ENCODE measurements around the gene GPRC5C. TPM values are rescaled to one million over a fixed set of nuclear protein-coding genes. Genes with fewer than 3 reads are reported as not detected.
A peak's percentile ranks its signal among the peaks of the same experiment; 100 is the strongest.

Gene GPRC5C
- total and polyA plus RNA-seq, 9 of the 15 experiments (the other 6 are each of a cell fraction or from before 2014, with no cell fraction given), result 0.28 to 9.0 (median 4.1) TPM

DNA sequence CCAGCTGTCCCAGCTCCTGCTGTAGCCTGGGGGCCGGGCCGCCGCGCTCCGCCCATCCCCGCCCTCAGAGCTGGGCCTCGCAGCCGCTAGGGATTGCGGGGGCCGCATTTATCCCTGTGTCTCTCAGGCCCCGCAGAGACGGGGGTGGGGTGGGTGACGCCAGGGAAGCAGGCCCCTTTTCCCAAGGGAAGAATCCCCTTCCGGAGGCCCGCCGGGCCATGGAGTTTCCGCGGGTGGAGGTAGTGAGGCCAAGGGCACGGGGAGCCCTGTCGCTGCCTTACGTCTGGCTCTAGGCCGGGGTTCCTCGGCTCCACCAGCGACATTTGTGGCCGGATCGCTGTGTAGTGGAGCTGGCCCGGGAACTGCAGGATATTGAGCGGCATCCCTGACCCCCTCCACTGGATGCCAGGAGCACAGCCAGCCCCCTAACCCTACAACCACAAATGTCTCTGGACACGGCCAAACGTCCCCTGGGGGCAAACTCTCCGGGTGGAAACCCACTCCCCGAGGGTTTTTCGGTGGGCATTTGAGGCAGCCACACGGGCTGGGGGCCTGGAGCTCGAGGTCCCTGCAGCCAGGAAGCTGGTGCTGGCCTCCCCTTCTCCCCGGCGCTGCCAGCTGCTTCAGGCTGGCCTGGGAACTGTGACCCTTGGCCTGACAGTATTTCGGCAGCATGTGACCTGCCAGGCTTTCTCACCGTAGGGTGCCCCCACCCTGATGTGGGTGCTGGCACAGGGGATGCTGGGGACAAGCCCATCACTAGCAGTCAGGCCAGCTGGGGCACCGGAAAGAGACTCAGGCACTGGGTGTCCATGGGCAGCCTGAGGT is 22.5 kb downstream of the GPRC5C start (continued):
- TF ChIP-seq, protein P1, sequence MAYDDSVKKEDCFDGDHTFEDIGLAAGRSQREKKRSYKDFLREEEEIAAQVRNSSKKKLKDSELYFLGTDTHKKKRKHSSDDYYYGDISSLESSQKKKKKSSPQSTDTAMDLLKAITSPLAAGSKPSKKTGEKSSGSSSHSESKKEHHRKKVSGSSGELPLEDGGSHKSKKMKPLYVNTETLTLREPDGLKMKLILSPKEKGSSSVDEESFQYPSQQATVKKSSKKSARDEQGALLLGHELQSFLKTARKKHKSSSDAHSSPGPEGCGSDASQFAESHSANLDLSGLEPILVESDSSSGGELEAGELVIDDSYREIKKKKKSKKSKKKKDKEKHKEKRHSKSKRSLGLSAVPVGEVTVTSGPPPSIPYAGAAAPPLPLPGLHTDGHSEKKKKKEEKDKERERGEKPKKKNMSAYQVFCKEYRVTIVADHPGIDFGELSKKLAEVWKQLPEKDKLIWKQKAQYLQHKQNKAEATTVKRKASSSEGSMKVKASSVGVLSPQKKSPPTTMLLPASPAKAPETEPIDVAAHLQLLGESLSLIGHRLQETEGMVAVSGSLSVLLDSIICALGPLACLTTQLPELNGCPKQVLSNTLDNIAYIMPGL (CRISPR knock-in tag; IDR thresholded peaks at IDR 0.05), result no peak
- TF ChIP-seq FUS (optimal IDR thresholded peaks at IDR 0.05; ENCODE audit: low read depth, low read length), result no peak
- TF ChIP-seq SRF (CRISPR knock-in tag; IDR thresholded peaks at IDR 0.05), result no peak
- TF ChIP-seq CHD1 (IDR thresholded peaks at IDR 0.05; ENCODE audit: low read length), result no peak
- no peak for TF ChIP-seq ZNF274 (IDR thresholded peaks at IDR 0.05; ENCODE audit: borderline replicate concordance, low read depth, low read length)
- TF ChIP-seq, protein P2, sequence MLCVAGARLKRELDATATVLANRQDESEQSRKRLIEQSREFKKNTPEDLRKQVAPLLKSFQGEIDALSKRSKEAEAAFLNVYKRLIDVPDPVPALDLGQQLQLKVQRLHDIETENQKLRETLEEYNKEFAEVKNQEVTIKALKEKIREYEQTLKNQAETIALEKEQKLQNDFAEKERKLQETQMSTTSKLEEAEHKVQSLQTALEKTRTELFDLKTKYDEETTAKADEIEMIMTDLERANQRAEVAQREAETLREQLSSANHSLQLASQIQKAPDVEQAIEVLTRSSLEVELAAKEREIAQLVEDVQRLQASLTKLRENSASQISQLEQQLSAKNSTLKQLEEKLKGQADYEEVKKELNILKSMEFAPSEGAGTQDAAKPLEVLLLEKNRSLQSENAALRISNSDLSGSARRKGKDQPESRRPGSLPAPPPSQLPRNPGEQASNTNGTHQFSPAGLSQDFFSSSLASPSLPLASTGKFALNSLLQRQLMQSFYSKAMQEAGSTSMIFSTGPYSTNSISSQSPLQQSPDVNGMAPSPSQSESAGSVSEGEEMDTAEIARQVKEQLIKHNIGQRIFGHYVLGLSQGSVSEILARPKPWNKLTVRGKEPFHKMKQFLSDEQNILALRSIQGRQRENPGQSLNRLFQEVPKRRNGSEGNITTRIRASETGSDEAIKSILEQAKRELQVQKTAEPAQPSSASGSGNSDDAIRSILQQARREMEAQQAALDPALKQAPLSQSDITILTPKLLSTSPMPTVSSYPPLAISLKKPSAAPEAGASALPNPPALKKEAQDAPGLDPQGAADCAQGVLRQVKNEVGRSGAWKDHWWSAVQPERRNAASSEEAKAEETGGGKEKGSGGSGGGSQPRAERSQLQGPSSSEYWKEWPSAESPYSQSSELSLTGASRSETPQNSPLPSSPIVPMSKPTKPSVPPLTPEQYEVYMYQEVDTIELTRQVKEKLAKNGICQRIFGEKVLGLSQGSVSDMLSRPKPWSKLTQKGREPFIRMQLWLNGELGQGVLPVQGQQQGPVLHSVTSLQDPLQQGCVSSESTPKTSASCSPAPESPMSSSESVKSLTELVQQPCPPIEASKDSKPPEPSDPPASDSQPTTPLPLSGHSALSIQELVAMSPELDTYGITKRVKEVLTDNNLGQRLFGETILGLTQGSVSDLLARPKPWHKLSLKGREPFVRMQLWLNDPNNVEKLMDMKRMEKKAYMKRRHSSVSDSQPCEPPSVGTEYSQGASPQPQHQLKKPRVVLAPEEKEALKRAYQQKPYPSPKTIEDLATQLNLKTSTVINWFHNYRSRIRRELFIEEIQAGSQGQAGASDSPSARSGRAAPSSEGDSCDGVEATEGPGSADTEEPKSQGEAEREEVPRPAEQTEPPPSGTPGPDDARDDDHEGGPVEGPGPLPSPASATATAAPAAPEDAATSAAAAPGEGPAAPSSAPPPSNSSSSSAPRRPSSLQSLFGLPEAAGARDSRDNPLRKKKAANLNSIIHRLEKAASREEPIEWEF (CRISPR knock-in tag; IDR thresholded peaks at IDR 0.05), result no peak
- TF ChIP-seq RBM14 (IDR thresholded peaks at IDR 0.05; ENCODE audit: borderline replicate concordance, insufficient read depth, low read depth, low read length), result no peak
- TF ChIP-seq CHD4 (IDR thresholded peaks at IDR 0.05; ENCODE audit: insufficient read depth, insufficient replicate concordance, low read depth, low read length, poor library complexity, severe bottlenecking), result no peak
- TF ChIP-seq, protein P3, sequence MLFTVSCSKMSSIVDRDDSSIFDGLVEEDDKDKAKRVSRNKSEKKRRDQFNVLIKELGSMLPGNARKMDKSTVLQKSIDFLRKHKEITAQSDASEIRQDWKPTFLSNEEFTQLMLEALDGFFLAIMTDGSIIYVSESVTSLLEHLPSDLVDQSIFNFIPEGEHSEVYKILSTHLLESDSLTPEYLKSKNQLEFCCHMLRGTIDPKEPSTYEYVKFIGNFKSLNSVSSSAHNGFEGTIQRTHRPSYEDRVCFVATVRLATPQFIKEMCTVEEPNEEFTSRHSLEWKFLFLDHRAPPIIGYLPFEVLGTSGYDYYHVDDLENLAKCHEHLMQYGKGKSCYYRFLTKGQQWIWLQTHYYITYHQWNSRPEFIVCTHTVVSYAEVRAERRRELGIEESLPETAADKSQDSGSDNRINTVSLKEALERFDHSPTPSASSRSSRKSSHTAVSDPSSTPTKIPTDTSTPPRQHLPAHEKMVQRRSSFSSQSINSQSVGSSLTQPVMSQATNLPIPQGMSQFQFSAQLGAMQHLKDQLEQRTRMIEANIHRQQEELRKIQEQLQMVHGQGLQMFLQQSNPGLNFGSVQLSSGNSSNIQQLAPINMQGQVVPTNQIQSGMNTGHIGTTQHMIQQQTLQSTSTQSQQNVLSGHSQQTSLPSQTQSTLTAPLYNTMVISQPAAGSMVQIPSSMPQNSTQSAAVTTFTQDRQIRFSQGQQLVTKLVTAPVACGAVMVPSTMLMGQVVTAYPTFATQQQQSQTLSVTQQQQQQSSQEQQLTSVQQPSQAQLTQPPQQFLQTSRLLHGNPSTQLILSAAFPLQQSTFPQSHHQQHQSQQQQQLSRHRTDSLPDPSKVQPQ (CRISPR knock-in tag; IDR thresholded peaks at IDR 0.05; ENCODE audit: borderline replicate concordance), result no peak
- no peak for TF ChIP-seq ZFP36 (IDR thresholded peaks at IDR 0.05; ENCODE audit: low read depth, low read length, partially characterized antibody)
- TF ChIP-seq, protein P4, sequence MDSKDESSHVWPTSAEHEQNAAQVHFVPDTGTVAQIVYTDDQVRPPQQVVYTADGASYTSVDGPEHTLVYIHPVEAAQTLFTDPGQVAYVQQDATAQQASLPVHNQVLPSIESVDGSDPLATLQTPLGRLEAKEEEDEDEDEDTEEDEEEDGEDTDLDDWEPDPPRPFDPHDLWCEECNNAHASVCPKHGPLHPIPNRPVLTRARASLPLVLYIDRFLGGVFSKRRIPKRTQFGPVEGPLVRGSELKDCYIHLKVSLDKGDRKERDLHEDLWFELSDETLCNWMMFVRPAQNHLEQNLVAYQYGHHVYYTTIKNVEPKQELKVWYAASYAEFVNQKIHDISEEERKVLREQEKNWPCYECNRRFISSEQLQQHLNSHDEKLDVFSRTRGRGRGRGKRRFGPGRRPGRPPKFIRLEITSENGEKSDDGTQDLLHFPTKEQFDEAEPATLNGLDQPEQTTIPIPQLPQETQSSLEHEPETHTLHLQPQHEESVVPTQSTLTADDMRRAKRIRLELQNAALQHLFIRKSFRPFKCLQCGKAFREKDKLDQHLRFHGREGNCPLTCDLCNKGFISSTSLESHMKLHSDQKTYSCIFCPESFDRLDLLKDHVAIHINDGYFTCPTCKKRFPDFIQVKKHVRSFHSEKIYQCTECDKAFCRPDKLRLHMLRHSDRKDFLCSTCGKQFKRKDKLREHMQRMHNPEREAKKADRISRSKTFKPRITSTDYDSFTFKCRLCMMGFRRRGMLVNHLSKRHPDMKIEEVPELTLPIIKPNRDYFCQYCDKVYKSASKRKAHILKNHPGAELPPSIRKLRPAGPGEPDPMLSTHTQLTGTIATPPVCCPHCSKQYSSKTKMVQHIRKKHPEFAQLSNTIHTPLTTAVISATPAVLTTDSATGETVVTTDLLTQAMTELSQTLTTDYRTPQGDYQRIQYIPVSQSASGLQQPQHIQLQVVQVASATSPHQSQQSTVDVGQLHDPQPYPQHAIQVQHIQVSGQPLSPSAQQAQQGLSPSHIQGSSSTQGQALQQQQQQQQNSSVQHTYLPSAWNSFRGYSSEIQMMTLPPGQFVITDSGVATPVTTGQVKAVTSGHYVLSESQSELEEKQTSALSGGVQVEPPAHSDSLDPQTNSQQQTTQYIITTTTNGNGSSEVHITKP (IDR thresholded peaks at IDR 0.05; ENCODE audit: partially characterized antibody), result peak; percentile 67
